SIG-M5 treated with dmso at 0.1 percent for 504 hours (cell line): ENCODE data around the gene MAML3.

ENCODE experiments used
- DNase-seq: peaks from one replicate; lab custom pipeline; 2025; ENCODE audit not compliant: unreplicated experiment; lab: John Stamatoyannopoulos, UW

Gene MAML3

DNA sequence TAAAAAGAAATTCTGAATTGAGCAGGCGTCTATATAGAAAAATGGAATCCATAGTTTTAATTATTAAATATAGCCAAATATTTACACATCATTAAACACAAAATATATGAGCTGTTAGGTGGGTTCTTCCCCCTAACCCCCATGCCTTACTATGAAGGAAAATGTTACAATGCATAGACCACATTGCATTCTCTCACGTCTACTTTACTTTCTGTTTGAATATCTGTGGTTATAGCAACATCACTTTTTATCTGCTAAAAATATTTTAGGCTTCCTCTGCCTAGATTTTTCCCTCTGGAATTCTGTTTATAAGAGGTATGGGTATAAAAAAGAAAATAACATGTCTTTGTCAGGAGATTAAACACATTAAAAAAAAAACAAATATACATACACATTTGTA lies 73.1 kb downstream of the MAML3 start:
- no peak for DNase-seq

DNA sequence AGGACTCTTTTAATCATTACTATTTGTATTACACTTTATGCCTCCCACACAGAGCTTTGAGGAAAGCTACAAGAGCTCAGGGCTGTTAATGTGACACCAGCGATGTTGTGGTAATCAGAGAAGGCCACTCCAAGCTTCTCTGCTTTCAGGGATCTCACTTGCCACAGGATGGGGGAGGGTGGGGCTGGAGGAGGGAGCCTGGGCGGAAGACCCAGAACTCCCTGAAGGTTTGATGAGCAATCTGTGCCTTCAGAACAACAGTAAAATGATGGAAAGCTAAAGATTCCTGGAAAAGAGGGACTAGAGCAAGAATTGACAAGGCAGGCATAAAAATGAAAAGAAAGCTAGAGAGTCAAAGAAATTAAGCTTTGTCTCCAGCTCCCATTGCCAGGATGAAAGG lies 75.6 kb downstream of the MAML3 start:
- DNase-seq, result no peak

DNA sequence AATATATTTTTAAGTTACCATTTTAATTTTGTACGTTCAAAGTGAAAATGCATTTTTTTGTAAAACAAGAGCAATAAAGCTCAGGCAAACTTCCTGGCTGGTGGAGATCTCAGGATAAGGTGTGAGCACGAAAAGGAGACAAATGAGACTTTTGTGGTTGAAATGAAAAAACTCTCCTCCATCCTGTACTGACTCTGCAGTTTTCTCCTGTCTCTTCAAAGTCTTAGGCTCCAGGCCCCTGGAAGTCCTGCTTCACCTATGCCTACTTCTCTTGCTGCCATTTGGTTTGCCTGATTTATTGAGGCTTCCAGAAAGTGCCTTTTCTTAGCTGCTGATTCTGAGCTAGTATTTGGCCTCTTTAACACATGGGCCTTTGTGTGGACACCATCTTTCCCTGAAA lies 77.7 kb downstream of the MAML3 start:
- DNase-seq, result no peak

DNA sequence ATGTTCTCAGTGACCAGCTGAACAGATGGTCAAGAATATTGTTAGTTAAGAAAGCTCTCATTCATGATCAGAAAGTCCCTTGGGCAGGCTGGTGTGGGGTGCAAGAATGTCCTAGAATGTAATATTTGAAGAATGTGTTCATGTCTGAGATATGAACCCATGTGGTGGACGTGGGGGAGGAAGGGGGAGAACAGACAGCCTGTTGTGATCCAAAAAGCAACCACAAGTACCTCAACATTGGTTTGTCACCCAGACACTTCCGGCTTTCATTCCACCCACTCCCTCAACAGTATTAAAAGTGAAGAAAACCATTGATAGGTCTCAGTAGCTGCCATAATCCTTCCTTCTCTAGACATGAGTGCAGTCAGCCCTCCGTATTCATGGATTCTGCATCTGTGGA lies 82.2 kb downstream of the MAML3 start:
- DNase-seq, result no peak

DNA sequence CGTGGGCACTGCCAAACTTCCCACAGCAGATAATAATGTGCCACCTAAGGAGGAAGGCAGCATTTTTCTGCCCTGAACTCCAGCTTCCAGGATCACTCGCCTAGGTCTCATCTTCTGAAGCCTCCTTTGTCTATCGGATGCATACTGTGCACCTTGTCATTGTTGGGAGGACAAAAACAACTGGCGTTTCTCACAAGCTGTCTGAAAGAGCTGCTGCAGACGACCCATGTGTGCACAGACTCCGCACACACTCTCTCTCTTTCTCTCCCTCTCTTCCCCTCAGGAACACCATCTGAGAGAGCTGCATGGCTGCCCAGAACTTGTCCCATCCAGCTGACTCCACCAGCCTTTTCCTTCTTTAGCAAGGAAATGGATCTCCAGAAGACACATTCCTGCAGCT lies 83.0 kb downstream of the MAML3 start:
- DNase-seq, result no peak

DNA sequence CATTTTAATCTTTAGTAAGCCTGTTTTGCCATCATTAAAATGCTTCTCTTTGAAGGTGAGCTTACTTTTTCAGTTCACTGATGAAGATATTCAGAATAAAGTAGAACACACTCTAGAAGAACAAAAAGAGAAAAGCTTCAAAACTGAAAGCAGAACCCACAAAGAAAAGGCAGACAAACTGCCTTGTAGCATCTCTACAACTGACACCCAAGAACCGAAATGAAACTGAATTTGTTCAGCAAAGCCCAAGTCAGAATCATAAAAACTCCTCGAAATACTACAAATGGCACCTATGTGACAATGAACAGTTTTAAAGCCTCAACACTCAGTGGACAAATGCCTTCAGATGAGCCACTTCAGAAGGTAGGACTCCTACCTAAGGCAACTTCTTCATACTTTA lies 83.6 kb downstream of the MAML3 start:
- DNase-seq, result no peak

DNA sequence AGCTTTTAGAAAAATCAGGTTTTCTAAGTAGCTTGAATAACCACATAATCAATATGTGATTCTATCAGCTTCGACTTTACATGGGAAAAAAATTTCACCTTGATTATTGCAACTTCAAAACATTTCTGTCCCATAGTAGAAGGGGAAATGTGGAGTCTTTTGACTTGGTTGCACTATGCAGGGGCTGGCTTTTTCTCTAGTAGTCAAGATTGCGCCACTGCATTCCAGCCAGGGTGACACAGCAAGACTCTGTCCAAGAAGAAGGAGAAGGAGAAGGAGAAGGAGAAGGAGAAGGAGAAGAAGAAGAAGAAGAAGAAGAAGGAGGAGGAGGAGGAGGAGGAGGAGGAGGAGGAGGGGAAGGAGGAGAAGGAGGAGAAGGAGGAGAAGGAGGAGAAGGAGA lies 84.9 kb downstream of the MAML3 start:
- DNase-seq, result no peak

DNA sequence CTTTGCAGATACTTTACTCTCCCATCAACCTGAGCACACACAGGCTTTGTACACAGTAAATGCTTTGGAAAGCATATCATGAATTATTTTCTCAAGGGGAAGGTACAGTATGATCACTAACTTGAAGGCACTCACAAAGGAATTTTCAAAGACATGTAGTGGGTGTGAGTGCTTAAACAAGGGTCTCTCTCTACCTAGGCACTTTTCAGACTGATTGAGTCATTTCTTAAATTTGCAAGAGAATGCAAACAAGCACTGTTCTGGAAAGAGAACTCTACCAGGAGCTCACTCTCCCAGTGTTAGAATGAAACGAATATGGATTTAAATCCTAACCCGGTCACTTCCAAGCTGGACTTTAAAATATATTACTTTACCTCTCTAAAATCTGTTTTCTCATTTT lies 85.7 kb downstream of the MAML3 start:
- DNase-seq, result no peak

DNA sequence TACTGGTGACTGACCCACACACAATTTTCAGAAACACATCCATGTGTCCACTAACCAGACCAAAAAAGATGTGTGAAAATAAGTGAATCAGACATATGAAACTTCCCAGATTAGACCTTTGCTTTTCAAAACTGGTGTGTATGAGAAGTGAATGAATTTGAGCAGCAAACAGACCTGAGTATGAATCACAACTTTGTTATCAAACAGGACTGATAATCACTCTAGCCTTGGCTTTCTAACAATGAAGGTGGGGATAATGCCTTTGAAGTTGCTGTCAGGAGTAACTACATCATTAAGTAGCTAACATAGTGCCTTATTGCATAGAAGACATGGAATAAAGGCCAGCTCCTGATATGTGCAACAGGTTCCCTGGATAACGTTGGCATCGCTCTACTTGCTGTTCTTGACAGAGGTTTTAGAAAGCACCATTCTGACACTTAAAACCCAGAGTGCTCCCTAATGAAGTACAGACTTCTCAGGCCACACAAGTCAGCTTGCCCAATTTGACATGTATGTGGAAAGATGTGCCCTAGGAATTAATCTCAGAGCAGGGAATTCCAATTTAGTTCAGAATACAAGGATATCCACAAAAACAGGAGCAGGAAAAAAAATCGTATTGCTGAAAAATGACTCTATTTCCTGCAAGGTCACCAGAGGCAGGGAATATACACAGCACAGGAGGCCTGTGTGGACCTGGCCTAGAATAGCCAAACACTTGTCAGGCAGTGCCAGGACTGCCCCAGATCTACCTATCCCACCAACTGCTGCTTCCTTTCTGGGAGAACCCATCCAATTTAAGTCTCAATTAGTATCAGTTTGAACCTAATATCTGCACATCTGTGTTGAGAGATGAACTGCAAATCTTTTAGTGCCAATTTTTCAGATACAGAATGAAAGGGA lies 87.7 kb downstream of the MAML3 start:
- DNase-seq, result no peak

DNA sequence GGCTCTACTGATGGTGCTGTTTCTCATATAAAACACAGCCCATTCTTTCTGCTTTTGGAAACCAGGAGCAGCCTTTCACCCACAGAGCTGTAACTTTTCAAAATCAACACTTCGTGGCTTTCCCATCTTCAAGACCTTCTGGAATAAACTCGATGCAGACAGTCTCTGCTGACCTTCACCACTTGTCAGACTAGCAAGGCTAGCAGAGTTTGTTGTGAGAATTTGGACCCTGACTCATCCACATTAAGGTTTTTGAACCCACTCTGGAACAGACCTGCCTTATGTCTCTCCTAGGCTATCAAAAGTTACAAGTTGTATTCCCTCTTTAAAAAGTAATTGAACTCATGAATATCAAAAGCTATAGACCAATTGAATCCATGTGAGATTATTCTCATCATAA lies 88.6 kb downstream of the MAML3 start:
- DNase-seq, result no peak

DNA sequence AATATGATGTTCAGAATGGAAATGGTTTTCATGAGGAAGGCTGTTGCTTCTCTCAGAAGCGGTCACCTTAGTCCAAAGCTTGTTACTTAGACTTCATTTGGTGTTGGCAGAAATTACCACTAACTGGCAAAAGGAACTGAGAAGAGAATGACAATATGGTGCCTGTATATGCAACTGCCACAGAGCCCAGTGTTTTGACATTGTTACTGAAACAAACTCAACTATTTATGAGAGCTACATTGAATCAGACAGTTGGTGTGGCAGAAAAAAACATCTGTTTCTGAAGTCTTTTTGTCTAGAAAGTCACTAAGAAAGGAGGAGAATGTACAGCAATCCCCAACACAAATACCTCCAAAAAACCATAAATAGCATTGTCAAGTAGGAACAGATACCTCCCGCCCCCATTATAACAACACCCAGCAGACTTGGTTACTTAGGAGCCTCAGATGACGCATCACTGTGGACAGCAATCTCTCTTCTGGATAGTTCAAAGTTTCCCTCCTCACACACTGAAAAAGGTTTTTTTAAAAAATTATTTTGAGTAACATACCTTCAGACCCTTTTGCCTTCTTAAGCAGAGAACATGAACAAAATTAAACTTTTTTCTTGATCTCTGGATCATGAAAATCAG lies 92.2 kb downstream of the MAML3 start:
- no peak for DNase-seq

DNA sequence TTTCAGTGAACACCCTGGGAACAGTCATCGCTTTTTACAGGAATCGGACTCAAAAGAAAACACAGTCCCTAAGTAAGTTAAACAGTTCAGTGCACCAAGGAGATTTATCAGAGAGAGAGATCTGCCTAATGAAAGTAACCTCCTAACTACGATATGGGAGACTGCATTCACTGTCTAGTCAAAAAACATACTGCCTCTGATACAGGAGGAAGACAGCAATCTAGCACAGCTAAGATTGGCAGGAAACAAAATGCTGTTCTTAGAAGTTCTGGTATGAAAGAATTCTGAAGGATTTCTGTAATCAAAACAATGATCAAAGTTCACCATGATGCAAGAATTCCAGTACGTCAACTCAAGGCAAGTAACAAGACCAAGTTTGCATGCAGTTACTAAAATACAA lies 92.8 kb downstream of the MAML3 start:
- no peak for DNase-seq

DNA sequence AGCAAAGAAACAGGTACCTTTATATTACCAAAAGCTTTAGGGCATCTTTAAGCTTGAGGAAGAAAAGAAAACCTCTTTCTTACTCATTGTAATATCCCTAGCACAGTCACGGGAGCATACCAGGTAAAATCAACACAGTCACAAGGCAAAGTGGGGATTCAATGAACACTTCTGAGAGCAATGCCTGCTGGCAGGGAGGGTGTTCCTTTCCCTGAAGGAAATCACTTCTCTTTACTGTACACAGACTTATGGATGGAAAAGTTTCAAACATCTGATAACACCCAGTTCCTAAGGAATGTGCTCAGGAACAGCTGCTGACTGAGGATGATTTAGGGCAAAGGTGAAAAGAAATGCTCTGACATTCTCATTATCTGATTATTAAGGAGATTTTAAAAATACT lies 94.8 kb downstream of the MAML3 start:
- no peak for DNase-seq

DNA sequence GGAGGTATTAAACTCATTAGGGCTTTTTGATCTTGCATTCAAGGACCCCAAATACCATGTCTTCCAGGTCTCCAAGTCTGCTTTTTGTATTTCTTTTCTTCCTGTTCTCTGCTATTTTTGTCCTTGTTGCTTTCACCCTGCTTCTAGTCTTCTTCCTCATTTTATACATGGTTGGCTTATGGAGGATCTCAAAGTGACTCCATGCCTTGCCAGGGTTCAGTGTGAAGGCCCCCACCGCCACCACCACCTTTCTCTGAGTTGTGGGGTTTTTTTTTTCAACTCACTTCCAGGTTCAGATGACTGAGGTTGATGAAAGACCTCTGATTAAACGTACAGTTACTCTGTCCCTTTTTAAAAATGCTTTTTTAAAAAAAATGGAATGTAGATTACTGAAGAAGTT lies 96.3 kb downstream of the MAML3 start:
- peak; percentile 85 for DNase-seq

DNA sequence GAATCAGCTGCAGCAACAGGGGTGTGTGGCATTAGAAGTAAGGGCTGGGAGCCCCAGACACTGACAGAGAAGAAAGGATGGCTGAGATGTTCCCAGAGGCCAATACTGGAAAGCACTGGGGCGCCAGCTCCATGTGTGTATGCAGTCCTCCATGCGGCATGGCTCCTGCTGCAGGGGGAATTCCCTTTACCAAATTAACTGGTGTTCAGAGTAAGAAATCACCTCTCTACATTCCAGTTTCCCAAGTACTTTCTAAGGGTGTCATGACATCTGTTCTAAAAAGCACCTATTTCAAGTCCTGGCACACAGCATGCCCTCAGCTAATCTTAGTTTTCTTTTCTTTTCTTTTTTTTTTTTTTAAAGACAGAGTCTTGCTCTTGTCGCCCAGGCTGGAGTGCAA lies 98.0 kb downstream of the MAML3 start:
- DNase-seq, result no peak

DNA sequence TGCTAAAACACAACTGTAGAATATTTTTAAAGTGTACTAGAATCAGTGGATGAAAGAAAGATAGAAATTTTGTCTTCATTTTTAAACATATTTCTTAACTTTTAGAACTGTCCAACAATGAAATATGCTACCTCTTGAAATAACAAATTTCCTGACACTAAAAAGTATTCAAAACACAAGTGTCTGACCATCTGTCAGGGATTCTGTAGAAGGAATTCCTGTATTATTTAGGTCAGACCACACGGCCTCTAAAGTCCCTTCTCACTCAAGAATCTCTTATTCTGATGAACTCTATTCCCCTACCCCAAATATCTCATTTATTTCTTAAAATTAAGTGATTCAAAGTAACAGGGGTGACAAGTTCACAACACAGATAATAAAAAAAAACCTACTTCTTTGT lies 99.1 kb downstream of the MAML3 start:
- DNase-seq, result no peak

DNA sequence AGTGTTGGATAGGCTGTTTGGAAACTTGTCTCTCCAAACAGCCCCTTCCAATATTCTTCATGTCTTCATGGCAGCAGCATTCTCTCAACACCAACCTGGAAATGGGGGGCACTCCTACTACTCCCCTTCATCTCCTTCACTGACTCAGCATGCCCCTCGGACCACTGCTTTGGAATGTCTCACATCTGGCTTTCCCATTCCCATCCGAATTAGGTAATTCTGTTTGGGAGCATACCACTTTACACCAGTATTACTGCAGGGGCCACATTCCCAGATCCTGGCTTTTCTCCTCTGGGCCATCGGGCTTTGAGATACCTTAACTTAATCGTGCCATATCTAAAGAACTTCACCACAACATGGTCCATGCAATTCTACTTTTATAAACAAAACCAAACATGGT lies 100.8 kb downstream of the MAML3 start:
- no peak for DNase-seq

DNA sequence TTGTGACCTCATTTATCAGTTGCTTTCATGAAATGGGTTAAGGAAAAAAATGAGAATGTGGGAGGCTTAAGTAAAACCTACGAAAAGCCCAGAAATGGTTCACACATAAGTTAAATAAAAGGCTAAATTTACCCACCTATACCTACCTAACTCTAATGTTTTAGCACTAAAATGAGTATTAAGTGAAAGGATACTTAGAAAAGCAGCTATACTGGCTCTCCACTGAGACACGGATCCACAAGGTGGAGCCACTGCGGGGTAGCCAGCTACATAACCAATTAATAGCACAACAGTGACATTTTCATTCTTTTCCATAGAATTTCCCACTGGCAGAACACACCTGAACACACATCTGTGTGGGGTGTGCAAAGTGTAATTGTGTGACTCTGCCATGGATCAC lies 101.9 kb downstream of the MAML3 start:
- no peak for DNase-seq

DNA sequence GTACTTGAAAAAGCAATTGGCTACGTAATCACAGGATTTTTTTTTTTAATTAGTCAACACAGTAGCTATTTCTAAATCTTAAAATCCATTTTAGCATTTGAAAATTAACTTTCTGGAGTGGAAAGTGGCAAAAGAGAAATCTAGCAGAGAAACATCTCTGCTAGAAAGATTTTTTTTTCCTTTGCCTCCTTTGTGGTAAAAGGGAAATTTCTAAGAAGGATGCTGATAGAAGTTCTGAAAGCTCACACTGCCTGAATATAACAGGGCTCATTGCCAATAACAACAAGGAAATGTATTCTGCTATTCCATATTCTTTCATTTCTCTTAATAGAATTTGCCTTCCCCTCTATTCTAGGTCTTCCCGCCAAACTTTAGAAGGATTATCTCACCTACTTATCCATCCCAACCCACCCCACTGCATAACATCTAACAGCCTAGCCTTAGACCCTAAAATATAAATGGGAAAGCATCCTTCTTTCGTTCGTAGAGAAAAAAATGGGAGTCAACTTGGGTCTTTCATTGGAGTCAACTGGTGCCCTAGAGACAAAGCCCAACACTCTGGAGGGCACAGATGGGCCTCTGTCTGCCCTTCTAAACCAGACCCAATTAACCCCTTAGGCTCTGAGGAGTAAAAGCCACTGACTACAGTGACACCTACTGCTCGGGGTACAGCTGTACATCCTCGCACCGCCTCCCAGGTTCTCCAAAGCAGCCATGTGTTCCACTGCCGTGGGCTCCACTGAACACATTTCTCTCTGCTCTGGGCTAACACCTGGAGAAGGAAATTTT lies 103.9 kb downstream of the MAML3 start:
- DNase-seq, result peak; percentile 42

DNA sequence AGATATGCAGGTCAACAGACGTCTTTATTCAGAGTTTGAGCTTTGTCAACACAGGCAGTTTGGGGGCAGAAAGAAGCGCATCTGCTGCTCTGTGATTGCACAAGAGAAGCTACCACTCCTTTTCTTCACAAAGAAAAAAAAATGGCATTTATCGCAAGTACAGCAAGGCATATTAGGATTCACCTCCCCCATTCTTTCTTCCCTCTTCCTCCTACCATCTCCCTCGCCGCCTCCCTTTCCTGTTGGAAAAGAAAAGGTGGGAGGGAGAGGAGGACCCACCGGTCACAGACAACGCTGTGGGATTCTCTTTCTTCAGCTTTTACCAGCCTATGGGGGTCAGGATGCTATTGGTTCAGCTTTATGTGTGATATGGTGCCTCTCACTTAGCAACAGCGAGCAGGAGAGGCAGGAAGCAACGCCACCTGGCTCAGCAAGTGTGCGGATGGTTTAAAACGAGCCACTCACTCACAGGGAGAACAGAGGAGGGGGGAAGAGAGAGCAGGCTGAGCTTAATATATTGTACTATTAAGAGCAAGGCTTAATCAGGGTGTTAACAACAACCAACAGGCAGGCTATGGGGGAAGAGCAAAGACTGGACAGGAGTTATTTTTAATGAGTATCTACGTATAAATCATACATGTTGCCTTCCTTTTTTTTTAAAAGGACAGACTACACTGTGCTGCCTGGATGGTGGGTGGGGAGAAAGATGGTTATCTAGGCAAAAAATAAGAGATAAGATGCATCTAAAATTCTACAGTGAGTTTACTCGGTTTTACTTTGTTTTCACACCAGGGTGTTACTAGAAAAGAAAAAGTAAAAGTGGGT lies 104.7 kb downstream of the MAML3 start:
- peak; percentile 61 for DNase-seq

DNA sequence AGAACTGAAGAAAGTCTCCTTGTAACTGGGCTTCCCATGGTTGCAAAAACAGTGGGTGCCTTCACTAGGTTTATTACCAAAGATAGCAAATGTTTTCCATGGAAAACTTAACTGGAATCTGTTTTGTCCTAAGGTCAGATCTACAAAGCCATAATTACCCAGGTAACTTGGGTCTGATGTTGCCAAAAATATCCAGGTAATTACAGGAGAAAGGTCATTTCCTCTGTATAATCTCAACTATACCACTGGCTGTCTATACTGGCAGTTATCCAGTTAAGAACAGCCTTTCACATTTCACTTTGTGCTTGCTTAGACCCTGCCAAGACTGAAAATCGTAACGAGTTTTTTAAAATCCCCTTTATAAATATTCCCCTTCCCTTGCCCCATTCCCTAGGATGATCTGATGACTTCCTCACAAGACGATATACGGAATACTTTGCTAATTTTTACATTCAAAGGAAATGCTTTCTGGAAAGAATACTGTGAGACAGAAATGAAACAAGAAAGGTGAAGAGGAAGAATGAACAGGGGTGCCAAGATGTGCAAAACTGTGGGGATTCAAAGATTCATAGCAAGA lies 105.5 kb downstream of the MAML3 start:
- no peak for DNase-seq
